AG08396 (cell line): ENCODE data around the gene FAM168A.
"Not testable (repeated sequence)": the region's sequence is repeated elsewhere in the genome, so short reads cannot be mapped to it uniquely, and the experiment has no call there.

Experiments used
- DNase-seq: peaks from one replicate; pipeline ENCODE4 v3.0.0; 2012; ENCODE audit warnings: low spot score, mixed read lengths

Gene FAM168A

GRCh38 chr11:73518195-73518594 is 79.7 kb downstream of the FAM168A start:
- no peak for DNase-seq

GRCh38 chr11:73516080-73516479 is 81.8 kb downstream of the FAM168A start:
- no peak for DNase-seq

DNA sequence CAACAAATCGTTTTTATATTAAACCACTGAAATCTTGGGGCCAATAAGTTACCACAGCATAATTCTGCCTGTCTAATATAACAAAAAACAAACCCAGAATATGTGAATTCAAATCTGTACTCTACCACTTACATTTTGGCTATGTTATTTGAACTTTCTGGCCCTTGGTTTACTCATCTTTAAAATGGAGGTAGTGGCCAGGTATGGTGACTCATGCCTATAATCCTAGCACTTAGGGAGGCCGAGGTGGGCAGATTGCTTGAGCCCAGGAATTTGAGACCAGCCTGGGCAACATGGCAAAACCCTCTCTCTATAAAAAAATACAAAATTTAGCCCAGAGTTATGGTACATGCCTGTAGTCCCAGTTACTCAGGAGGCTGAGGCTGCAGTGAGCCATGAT is 84.2 kb downstream of the FAM168A start:
- DNase-seq, result no peak

- DNase-seq, result no peak
Measured at GRCh38 chr11:73510877-73511276, 87.0 kb downstream of the FAM168A start.

DNA sequence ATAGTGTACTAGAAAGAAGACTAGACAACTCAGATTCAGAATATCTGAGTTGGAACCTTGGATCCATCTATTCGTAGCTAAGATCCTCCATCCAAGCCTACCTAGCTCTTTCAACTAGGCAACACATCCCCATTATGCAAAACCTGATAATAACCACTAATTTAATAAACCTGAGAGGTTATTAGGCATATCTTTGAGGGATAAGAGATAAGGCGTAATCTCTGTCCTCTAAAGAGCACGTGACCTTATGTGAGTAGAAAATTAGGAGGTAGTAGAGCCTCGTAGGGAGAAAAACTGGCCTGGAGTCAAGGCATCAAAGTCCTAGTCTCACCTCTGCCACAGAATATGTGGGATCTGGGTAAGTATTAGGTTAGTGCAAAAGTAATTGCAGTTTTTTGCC is 87.8 kb downstream of the FAM168A start:
- DNase-seq, result no peak

- DNase-seq, result no peak
Measured at GRCh38 chr11:73509188-73509587, 88.7 kb downstream of the FAM168A start.

DNA sequence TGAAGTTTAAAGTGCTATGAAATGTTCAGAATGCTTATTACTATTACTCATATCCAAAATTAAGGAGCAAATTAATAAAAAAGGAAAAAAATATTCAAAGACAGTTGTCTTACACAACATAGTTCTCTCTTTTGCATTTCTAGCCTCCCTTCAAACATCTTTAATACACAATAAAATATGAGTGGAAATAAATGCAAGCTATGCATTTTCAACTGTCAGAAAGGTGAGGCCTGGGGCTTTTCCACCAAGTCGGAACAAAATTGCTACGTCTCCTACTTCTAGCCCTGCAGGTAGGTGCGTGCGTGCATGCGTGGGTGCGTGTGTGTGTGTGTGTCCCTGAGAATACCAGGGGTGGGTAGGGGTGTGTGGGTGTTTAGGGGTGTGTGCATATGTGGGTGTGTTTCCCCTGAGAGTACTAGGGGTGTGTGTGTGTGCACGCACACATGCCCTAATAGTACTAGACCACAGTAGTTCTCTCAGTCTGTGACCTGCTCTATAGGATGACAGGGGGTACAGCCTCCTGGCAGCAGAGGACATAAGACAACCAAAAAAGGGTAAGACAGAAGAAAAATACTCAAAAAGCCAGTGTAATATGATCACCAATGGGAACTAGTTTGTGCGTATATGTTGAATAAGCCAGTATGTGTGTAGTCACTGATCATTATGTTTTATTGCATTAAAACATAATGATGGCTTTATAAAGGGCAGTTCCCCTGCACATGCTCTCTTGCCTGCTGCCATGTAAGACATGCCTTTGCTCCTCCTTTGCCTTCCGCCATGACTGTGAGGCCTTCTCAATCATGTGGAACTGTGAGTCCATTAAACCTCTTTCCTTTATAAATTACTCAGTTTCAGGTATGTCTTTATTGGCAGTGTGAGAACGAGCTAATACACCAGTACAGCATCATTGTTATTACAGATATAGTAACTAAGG is 89.4 kb downstream of the FAM168A start:
- no peak for DNase-seq

GRCh38 chr11:73507086-73507485 is 90.8 kb downstream of the FAM168A start:
- DNase-seq, result no peak

DNA sequence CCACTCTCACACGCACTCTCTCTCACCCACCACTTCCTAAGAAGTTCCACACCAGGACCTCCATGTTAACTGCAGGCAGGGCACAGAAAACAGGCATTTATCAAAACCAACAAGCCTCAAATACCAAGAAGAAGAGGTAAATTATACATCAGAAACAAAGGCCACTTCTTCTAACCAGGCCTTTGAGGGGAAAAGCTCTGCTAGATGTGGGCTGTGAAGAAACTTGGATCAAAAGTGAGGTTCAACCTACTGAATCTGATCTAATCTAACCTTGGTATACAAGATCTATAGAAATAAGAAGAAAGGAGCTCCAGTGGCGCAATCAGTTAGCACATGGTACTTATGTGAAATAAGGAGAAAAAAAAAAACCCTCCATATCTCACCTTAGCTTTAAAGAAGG is 91.9 kb downstream of the FAM168A start:
- no peak for DNase-seq

GRCh38 chr11:73498343-73498742 is 99.6 kb downstream of the FAM168A start:
- no peak for DNase-seq

- no peak for DNase-seq
Measured at GRCh38 chr11:73496134-73496533, 101.8 kb downstream of the FAM168A start.

GRCh38 chr11:73495731-73496130 is 102.2 kb downstream of the FAM168A start:
- no peak for DNase-seq

- peak; percentile 70 for DNase-seq
Measured at GRCh38 chr11:73493956-73494598, 103.8 kb downstream of the FAM168A start.

DNA sequence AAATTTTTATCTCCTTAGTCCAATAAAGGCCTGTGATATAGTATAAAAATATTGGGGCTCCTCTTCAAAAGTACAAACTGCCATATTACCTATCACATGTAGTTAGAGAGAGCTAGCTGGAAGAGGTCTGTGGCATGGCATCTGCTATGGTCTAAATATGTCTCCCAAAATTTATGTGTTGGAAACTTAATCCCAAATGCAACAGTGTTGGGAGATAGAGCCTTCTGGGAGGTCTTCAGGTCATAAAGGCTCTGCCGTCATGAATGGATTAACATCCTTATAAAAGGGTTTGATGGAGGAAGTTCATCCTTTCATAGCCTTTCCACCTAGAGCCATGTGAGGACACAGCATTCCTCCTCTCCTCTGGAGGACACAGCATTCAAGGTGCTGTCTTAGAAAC is 116.3 kb downstream of the FAM168A start:
- no peak for DNase-seq

DNA sequence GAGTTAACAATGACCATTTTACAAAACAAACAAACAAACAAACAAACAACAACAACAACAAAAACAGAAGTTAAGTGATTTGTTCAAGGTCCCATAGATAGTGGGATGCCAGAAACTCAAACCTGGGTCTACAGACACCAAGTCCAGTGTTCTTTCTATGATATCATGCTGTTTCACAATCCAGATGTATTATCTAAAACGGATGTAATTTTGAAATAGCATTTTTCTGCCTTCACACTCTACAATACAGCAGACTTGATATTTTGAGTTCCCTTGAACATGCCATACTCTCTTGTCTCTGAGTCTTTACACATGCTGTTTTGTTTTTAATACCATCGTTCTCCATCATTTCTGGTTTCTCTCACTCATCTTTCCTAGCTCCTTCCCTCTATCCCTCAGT is 117.2 kb downstream of the FAM168A start:
- no peak for DNase-seq

- DNase-seq, result peak; percentile 58
Measured at GRCh38 chr11:73478737-73479347, 119.1 kb downstream of the FAM168A start.

DNA sequence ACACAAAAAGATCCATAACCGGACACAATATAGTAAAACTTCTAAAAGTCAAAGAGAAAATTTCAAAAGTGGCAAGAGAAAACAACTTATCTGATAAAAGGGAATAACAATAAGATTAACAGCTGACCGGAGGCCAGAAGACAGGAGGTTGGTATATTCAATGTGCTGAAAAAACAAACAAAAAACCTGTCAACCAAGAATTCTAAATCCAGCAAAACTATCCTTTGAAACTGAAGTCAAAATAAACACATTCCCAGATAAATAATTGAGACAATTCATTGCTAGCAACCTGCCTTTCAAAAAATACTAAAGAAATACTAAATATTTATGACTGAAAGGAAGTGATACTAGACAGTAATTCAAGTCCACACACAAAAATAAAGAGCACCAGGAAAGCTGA is 120.4 kb downstream of the FAM168A start:
- no peak for DNase-seq

DNA sequence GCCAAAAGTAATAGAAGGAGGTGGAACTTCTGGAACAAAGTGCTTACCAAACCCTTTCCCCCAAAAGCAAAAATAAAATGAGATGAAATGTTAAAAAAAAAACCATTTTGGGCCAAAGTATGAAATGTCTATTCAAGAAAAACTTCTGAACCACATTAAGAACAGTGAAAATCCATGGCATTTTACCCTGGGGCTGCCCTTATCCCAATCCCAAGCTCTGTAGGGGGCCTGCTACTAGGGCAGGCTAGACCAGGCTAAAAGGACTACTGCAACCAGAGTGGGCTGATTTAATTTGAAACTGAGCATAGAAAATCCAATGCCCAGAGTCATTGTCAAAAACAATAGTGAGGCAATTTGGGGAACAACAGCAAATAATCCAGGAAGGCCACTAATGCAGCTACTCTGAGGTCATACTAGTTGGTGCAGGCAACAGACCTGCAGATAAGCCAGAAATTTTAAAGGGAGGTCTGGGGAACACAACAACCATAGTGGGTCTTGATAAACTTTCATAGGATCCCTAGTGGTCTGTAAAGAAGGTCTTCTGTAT is 122.3 kb downstream of the FAM168A start:
- no peak for DNase-seq

DNA sequence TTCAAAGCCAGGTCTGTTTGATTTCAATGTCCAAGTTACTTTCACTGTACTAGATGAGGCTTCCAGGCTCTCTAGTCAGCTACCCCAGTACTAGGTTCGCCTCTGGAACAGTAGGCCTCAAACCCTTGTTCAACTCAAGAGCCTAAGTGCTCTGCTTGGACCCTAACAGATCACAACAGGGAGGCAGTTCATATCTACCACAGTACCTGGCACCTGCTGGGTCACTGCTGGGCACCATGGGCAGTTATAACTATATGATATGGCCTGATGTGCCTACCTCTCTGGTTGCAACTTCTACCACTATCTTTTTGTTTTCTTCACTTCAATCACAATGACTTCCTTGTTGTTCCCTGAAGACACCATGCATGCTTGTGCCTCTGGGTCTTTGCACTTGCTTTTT is 124.7 kb downstream of the FAM168A start:
- no peak for DNase-seq

- not testable (repeated sequence) for DNase-seq
Measured at GRCh38 chr11:73470036-73470612, 127.8 kb downstream of the FAM168A start.

GRCh38 chr11:73469401-73469800 is 128.5 kb downstream of the FAM168A start:
- DNase-seq, result no peak

DNA sequence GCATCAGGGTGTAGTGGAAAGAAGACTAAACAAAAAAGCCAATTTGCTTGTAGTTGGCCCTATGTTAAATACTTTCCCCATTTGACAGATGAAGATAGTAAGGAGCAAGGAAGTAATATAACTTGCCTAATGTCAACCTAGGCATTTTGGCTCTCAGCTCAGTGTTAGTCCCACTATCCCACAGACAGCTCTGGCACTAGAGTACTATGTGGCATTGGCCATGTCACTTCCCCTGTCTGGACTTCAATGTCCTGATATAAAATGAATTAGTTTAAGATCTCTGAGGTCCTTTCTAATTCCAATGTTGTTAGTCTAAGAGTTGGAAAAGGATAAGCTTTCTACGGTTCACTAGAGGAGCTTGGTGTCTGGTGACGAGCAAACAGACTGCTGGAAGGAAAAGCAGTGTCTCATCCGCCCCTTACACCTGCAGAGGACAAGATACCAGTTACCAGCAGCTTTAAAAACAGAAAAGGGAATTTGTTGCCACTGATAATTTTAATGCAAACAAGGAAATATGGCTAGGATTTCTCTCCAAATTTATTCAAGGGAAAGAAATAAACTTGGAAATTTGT is 129.2 kb downstream of the FAM168A start:
- DNase-seq, result no peak
